HG02678 (cell line): Measurements from ENCODE around the gene PTPN9.
"Not testable (repeated sequence)": the region's sequence is repeated elsewhere in the genome, so short reads cannot be mapped to it uniquely, and the experiment has no call there.

ENCODE experiments used
- ATAC-seq: cut with Tn5 transposase; IDR thresholded peaks from one replicate; pipeline ENCODE4 v1.9.1; 2021; ENCODE audit warnings: mild to moderate bottlenecking, moderate library complexity; ENCODE audit not compliant: unreplicated experiment

Gene PTPN9

GRCh38 chr15:75532413-75533250 lies 46.5 kb downstream of the PTPN9 start:
- ATAC-seq: no peak

GRCh38 chr15:75531041-75531450 lies 48.1 kb downstream of the PTPN9 start:
- ATAC-seq: no peak

- ATAC-seq: no peak
These were observed 48.9 kb downstream of the PTPN9 start for GRCh38 chr15:75530169-75530568.

GRCh38 chr15:75525756-75526155 lies 53.4 kb downstream of the PTPN9 start:
- not testable (repeated sequence) for ATAC-seq

- no peak for ATAC-seq
These were observed 56.1 kb downstream of the PTPN9 start for GRCh38 chr15:75523011-75523410.

GRCh38 chr15:75517233-75517632 lies 61.9 kb downstream of the PTPN9 start:
- ATAC-seq: no peak

GRCh38 chr15:75508840-75509532 lies 70.1 kb downstream of the PTPN9 start:
- no peak for ATAC-seq

GRCh38 chr15:75502360-75502759 lies 76.8 kb downstream of the PTPN9 start:
- ATAC-seq: no peak

GRCh38 chr15:75493732-75494131 lies 85.4 kb downstream of the PTPN9 start:
- no peak for ATAC-seq

GRCh38 chr15:75483961-75484360 lies 95.2 kb downstream of the PTPN9 start:
- ATAC-seq: no peak

- not testable (repeated sequence) for ATAC-seq
These were observed 95.6 kb downstream of the PTPN9 start for GRCh38 chr15:75483556-75483955.

- ATAC-seq: no peak
These were observed 96.0 kb downstream of the PTPN9 start for GRCh38 chr15:75483106-75483505.

GRCh38 chr15:75480463-75480862 lies 98.7 kb downstream of the PTPN9 start:
- ATAC-seq: not testable (repeated sequence)

GRCh38 chr15:75479670-75480069 lies 99.4 kb downstream of the PTPN9 start:
- ATAC-seq: no peak

- ATAC-seq: not testable (repeated sequence)
These were observed 102.0 kb downstream of the PTPN9 start for GRCh38 chr15:75477094-75477493.

- no peak for ATAC-seq
These were observed 110.1 kb downstream of the PTPN9 start for GRCh38 chr15:75468913-75469598.

- no peak for ATAC-seq
These were observed 118.5 kb downstream of the PTPN9 start for GRCh38 chr15:75460646-75461045.

GRCh38 chr15:75459581-75459980 lies 119.5 kb downstream of the PTPN9 start:
- ATAC-seq: no peak

- no peak for ATAC-seq
These were observed 122.4 kb downstream of the PTPN9 start for GRCh38 chr15:75456710-75457109.

GRCh38 chr15:75455982-75456531 lies 123.1 kb downstream of the PTPN9 start:
- ATAC-seq: no peak

- no peak for ATAC-seq
These were observed 123.6 kb downstream of the PTPN9 start for GRCh38 chr15:75455424-75455981.
